H7 (cell line): ENCODE results near the gene DAGLB. TPM values are rescaled to one million over a fixed set of nuclear protein-coding genes. Genes with fewer than 3 reads are reported as not detected.

Experiments
- DNase-seq: peaks from one replicate; pipeline ENCODE4 v3.0.0; 2012
- H3K27me3 ChIP-seq: 2 replicates; pipeline ENCODE4 v1.6.0; 2011; ENCODE audit warnings: mild to moderate bottlenecking, low read length; ENCODE audit not compliant: control insufficient read depth, insufficient read depth
- H3K36me3 ChIP-seq: replicated peaks from 2 replicates; pipeline ENCODE4 v1.5.1; 2011; ENCODE audit warnings: low read length; ENCODE audit not compliant: control insufficient read depth, insufficient read depth
- H3K4me3 ChIP-seq: 2 replicates; pipeline ENCODE4 v1.5.1; 2011; ENCODE audit warnings: low read depth, mild to moderate bottlenecking, control low read depth, low read length, moderate library complexity; ENCODE audit not compliant: insufficient read depth
- total RNA-seq: library from RNA; depleted of rRNA; stranded (reverse); fragments of >200 nt; shearing (Covaris generic); gene quantifications from 2 replicates; pipeline ENCODE4 v1.2.3, GENCODE V29; 2014

DAGLB gene
- total RNA-seq, 1 experiment from 2014 or later: 38.2 TPM

GRCh38 chr7:6448943-6449543, 1.3 kb upstream of the DAGLB start:
- DNase-seq: no peak
- Histone ChIP-seq H3K36me3 (peaks cover 10% of the 10 kb centered on the region), H3K4me3 (no peak overlapping the region), H3K27me3 (no peaks in the 10 kb centered on the region)

DNA sequence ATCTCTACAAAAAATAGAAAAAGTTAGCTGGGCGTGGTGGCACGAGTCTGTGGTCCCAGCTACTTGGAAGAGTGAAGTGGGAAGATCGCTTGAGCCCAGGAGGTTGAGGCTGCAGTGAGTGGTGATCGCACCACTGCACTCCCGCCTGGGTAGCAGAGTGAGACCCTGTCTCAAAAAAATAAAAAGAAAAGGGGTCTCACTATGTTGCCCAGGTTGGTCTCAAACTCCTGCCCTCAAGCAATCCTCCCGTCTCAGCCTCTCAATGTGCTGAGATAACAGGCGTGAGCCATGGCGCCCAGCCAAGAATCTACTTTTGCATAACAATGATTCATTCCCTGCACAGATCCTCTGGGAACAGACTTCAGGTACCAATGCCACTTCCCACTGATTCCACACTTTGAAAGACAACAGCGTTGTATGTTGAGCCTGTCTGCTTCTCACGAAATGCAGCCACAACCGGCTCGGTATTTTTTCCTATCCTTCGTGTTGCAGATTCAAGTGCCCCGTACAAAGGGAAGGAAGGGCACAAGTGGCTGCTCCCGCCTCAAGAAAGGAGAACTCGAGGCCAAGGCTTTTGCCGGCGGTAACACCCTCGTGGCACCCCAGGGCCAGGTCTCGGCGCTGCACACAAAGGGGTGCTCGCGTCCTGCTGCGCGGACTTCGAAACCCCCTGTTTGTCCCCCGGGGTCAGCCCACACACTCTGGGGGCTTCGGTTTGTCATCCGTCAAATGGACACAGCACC, 745 bp downstream of the DAGLB start:
- peak; percentile 72 for DNase-seq
- peak overlapping the region; percentile 99 for H3K4me3 ChIP-seq

DNA sequence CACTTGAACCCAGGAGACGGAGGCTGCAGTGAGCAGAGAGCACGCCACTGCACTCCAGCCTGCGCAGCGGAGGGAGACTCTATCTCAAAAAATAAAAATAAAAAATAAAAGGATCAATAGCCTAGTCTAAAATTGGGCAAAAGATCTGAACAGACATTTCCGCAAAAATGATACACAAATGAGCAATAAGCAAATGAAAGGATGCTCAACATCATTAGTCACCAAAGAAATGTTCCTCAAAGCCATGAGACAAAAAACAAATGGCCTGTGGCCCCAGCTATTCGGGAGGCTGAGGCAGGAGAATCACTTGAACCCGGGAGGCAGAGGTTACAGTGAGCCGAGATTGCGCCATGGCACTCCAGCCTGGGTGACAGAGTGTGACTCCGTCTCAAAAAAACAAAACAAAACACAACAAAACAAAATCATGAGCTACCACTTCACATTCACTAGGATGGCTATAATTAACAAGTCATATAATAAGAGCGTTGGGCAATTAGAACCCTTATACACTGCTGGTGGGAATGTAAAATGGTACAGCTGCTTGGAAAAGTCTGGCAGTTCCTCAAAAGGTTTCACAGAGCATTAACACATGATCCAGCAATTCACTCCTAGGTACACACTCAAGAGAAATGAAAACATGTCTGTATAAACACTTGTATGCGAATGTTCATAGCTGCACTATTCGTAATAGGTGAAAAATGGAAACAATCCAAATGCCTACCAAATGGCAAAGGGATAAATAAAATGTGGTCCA, 3.1 kb downstream of the DAGLB start:
- Histone ChIP-seq H3K36me3 (peaks cover 21% of the 10 kb centered on the region), H3K27me3 (no peaks in the 10 kb centered on the region), H3K4me3 (no peak overlapping the region)
- DNase-seq: no peak

More for the DNA sequence above, 745 bp downstream of the DAGLB start:
- H3K27me3 ChIP-seq: no peaks in the 10 kb centered on the region
- H3K36me3 ChIP-seq: peaks cover 20% of the 10 kb centered on the region

GRCh38 chr7:6443372-6443941, 4.3 kb downstream of the DAGLB start:
- peaks cover 23% of the 10 kb centered on the region for H3K36me3 ChIP-seq
- H3K4me3 ChIP-seq: no peak overlapping the region
- H3K27me3 ChIP-seq: no peaks in the 10 kb centered on the region
- no peak for DNase-seq

DNA sequence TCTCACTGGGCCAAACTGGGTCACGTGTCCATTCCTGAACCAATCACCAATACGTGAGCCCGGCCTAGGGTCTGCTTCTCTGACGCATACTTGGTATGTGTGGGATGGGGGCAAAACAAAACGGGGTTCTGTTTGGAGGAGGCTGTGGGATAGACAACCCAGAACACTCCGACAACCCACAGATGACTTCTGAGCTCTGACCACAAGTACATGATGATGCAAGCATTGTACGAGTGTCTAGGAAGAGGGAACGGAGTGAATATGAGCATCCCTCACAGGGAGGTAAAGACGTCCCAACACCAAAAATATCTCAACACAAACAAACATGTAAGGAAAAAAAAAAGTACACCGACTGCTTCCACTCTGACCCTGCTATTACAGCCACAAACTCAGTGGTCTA, 5.6 kb downstream of the DAGLB start:
- no peak overlapping the region for H3K4me3 ChIP-seq
- H3K36me3 ChIP-seq: peaks cover 23% of the 10 kb centered on the region
- no peaks in the 10 kb centered on the region for H3K27me3 ChIP-seq
- DNase-seq: no peak

DNA sequence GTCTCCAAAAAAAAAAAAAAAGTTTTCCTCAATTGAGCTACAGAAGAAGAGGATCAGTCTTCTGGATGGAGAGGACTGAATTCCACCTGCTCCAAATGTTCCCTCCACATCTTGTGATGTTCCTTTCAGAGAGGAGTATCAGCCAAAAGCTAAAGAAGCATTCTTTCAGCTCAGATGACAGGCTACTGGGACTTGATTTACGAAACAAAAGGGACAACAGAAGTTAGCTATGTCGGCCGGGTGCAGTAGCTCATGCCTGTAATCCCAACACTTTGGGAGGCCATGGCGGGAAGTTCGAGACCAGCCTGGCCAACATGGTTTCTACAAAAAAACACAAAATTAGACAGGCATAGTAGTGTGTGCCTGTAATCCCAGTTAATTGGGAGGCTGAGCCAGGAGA, 7.4 kb downstream of the DAGLB start:
- Histone ChIP-seq H3K4me3 (no peak overlapping the region), H3K36me3 (peaks cover 19% of the 10 kb centered on the region), H3K27me3 (no peaks in the 10 kb centered on the region)
- DNase-seq: no peak

DNA sequence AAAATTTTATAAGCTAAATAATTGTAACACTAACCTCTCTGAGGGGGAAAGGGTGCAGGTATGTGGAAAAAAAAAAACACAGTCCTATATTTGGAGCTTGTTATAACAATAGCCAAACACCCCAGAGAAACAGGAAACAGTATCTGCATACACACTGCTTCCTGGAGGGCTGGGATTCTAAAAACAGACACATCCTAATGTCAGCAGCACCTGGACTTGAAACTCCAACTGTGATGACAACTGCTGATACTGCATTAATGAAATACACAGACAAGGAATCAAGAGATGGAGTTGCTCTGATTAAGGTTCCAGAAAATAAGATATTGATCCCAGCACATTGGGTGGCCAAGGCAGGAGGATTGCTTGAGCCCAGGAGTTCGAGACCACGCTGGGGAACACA, 9.3 kb downstream of the DAGLB start:
- H3K27me3 ChIP-seq: no peaks in the 10 kb centered on the region
- no peak for DNase-seq
- H3K4me3 ChIP-seq: no peak overlapping the region
- peaks cover 20% of the 10 kb centered on the region for H3K36me3 ChIP-seq

DNA sequence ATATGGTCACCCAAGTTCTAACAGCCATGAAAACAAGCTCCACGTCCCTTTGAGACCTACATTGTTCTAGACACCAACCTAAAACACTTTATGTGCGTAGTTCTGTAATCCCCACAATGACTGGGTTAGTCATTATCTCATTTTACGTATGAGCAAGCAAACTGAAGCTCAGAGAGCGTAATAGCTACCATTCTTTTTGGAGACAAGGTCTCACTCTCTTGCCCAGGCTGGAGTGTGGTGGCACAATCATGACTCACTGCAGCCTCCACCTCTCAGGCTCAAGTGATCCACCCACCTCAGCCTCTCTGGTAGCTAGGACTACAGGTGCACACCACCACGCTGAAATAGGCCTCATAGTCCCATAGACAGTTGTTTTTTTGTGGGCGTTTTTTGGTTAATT, 10.5 kb downstream of the DAGLB start:
- H3K4me3 ChIP-seq: no peak overlapping the region
- H3K27me3 ChIP-seq: no peaks in the 10 kb centered on the region
- no peak for DNase-seq
- peaks cover 15% of the 10 kb centered on the region for H3K36me3 ChIP-seq

- Histone ChIP-seq H3K27me3 (no peaks in the 10 kb centered on the region), H3K4me3 (no peak overlapping the region), H3K36me3 (peaks cover 15% of the 10 kb centered on the region)
- no peak for DNase-seq
These were observed 11.4 kb downstream of the DAGLB start for GRCh38 chr7:6436385-6436685.

DNA sequence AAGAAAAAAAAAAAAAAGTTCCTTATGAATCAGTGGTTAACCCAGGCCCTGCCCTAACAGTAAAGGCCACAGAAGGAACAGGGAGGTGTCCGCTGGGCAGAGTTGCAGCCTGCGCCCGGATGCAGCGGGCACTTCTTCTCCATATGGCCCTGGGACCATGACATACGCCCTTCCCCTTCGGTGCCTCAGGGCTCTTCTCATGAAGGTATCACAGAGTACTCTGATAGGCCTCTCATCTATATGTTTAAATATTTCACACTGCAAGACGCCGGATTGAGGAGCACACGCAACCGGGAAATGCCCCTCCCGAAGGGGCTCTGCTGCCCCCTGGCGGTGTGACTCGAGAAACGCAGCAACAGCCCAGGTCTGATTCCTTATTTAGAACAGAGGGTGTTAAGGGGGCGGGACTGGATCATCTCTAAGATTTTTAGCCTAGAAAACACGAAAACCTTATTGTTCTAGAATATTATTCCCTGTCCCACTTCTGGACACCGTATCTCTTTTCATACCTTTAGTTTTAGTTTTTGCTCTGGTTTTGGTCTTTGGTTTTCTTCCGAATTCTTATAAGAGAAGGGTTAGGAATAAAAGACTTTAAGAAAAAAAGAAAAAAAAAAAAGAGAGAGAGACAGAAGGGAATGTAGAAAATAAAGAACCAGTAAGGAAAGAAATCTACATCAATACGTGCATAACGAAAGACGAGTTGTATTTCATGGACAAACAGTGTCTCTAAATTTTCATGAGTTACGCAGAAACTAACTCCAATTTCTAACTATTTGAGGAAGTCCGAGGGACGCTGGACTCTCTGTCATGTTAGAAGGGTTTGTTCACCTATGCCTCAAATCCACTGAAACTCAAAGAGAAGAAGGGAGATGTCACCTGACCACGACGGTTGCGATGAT, 12.0 kb downstream of the DAGLB start:
- Histone ChIP-seq H3K36me3 (peaks cover 15% of the 10 kb centered on the region), H3K27me3 (no peaks in the 10 kb centered on the region), H3K4me3 (no peak overlapping the region)
- peak; percentile 92 for DNase-seq

GRCh38 chr7:6433784-6434615, 13.8 kb downstream of the DAGLB start:
- no peaks in the 10 kb centered on the region for H3K27me3 ChIP-seq
- H3K4me3 ChIP-seq: no peak overlapping the region
- peaks cover 15% of the 10 kb centered on the region for H3K36me3 ChIP-seq
- no peak for DNase-seq

DNA sequence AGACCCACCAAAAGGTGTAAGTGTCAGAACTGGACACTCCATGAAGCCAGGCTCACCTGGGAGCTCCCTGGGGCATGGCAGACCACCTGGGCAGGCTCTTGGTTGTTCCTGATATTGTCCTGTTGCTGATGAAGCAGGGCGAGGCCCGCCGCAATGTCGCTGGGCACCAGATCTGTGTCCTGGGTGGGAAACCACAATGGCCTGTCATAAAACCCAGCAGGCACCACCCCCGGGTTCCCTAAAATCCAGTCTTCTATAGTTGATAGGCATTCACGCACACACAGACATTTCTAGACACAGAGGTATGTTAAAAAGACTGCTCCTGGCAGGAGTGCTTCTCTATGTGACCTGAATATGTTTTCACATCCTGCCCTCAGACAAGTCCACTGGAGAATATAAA, 15.0 kb downstream of the DAGLB start:
- DNase-seq: no peak
- H3K4me3 ChIP-seq: no peak overlapping the region
- peaks cover 15% of the 10 kb centered on the region for H3K36me3 ChIP-seq
- H3K27me3 ChIP-seq: no peaks in the 10 kb centered on the region

GRCh38 chr7:6430974-6431373, 16.8 kb downstream of the DAGLB start:
- no peak overlapping the region for H3K4me3 ChIP-seq
- peaks cover 18% of the 10 kb centered on the region for H3K36me3 ChIP-seq
- DNase-seq: no peak
- H3K27me3 ChIP-seq: no peaks in the 10 kb centered on the region
